NT2/D1 (cell line): ENCODE results near the gene SAG.

Experiments used
- DNase-seq: peaks from one replicate; pipeline ENCODE4 v3.0.0-alpha.2; 2011; ENCODE audit warnings: low read depth, low spot score
- H3K27me3 ChIP-seq: 2 replicates; pipeline ENCODE4 v1.6.0; 2011; ENCODE audit warnings: mild to moderate bottlenecking; ENCODE audit not compliant: insufficient read length, insufficient read depth
- H3K36me3 ChIP-seq: 2 replicates; pipeline ENCODE4 v1.6.1; 2011; ENCODE audit warnings: mild to moderate bottlenecking, low read length, mixed read lengths; ENCODE audit not compliant: insufficient read depth, insufficient read length
- H3K4me1 ChIP-seq: 2 replicates; pipeline ENCODE4 v1.5.1; 2011; ENCODE audit not compliant: insufficient read depth, insufficient read length
- H3K4me3 ChIP-seq: 2 replicates; pipeline ENCODE4 v1.5.1; 2011; ENCODE audit warnings: low read depth; ENCODE audit not compliant: insufficient read length
- H3K9ac ChIP-seq: 2 replicates; pipeline ENCODE4 v1.6.0; 2011; ENCODE audit warnings: low read depth; ENCODE audit not compliant: insufficient read length
- H3K9me3 ChIP-seq: 2 replicates; pipeline ENCODE4 v1.5.1; 2011; ENCODE audit warnings: mild to moderate bottlenecking, low read length; ENCODE audit not compliant: insufficient read depth
- SUZ12 ChIP-seq: IDR thresholded peaks from 2 replicates; pipeline ENCODE4 v1.6.1; 2011; ENCODE audit not compliant: insufficient read length, insufficient read depth; ENCODE audit errors: extremely low read depth
- YY1 ChIP-seq: IDR thresholded peaks from 2 replicates; pipeline ENCODE4 v1.6.1; 2011; ENCODE audit not compliant: insufficient read length, insufficient read depth
- ZNF274 ChIP-seq: IDR thresholded peaks from 2 replicates; pipeline ENCODE4 v1.6.1; 2011; ENCODE audit warnings: mild to moderate bottlenecking, low read depth, low read length

SAG gene

DNA sequence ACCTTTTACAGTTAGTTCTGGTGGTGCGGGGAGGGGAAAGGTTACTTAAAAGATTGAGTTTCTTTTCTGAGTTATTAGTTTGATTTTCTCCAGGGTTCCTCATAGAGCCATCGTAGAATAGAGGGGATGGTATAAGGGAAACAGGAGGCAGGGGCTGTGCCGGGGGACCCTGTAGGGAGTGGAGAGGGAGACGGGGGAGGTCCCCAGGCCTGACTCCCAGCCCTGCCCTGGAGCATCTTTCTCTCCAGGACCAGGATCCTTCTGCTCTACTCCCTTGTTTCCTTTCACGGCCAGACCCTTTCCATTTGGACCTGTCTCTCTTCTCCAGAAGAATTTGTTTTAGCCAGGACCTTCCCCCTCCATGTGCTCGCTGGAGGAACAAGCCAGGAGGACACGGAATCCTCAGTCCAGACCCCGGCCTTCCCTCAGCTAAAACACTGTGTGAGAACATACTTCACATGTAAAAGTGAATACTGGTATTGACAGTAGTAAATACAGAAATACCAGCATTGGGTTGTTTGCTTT lies 82.0 kb downstream of the SAG start:
- Histone ChIP-seq H3K9ac (no peak overlapping the region), H3K36me3 (peaks cover 26% of the 10 kb centered on the region), H3K4me3 (no peak overlapping the region), H3K4me1 (peaks cover 10% of the 10 kb centered on the region), H3K9me3 (no peaks in the 10 kb centered on the region), H3K27me3 (no peaks in the 10 kb centered on the region)
- DNase-seq, result no peak
- TF ChIP-seq ZNF274 (no peak), YY1 (no peak)

DNA sequence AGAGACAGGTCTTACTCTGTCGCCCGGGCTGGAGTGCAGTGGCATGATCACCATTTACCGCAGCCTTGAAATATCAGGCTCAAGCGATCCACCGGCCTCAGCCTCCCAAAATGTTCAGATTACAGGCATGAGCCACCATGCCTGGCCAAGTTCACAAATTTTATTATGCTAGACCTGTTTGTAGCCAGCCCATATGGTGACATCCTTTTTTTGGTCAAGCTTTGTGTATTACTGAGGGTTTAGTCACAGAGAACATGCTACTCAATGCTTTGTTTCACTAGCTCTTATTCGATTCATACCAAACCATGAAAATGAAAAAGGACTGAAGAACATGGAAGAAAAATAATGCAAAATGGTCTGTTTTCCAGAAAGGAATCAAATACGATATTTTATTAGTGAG lies 88.1 kb downstream of the SAG start:
- TF ChIP-seq SUZ12, result no peak
- TF ChIP-seq YY1, result no peak
- TF ChIP-seq ZNF274, result no peak
- DNase-seq, result no peak
- peaks cover 8% of the 10 kb centered on the region for H3K4me1 ChIP-seq
- no peaks in the 10 kb centered on the region for H3K9me3 ChIP-seq
- no peak overlapping the region for H3K9ac ChIP-seq
- peaks cover 14% of the 10 kb centered on the region for H3K36me3 ChIP-seq
- H3K27me3 ChIP-seq, result no peaks in the 10 kb centered on the region
- no peak overlapping the region for H3K4me3 ChIP-seq
